Esophagus squamous epithelium (tissue), 4 donors: ENCODE measurements around the gene THRAP3.

Source experiments
- POLR2A ChIP-seq, 4 donors: fragments of 450-650 bp; IDR thresholded peaks; one replicate each; pipeline ENCODE4 v1.6.1; 2017; ENCODE audit warnings: antibody characterized with exemption in 4 of 4, mild to moderate bottlenecking in 4 of 4, moderate library complexity in 3 of 4
- TF ChIP-seq, protein P1 (sequence below), 6 experiments: fragments of 450-650 bp in 4 of 6; fragments of 200-600 bp in 2 of 6; sonication (generic) in 2 of 6; IDR thresholded peaks; one replicate each; pipeline ENCODE4 v1.5.1; 2016 to 2019; ENCODE audit warnings: antibody characterized with exemption in 6 of 6, mild to moderate bottlenecking in 4 of 6, moderate library complexity in 4 of 6

DNA sequence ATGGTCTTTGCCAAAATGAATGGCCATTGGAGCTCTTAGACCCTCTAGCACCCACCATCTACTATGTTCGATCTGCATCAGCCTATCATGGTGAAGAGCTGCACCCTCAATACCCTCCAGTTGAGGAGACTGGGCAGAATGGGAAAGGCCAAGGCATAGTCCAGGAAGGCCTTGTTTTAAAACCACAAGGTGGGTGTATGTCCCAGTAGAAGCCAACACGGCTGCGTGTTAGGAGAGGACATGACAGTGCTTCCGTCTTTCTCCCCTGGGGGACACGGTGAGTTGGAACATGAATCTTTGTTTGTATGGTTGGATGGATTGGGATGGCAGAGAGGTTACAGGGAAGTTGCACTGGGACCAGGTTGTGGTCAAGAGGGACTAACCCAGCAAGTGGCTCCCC lies 63.4 kb downstream of the THRAP3 start:
- TF ChIP-seq, protein P1, sequence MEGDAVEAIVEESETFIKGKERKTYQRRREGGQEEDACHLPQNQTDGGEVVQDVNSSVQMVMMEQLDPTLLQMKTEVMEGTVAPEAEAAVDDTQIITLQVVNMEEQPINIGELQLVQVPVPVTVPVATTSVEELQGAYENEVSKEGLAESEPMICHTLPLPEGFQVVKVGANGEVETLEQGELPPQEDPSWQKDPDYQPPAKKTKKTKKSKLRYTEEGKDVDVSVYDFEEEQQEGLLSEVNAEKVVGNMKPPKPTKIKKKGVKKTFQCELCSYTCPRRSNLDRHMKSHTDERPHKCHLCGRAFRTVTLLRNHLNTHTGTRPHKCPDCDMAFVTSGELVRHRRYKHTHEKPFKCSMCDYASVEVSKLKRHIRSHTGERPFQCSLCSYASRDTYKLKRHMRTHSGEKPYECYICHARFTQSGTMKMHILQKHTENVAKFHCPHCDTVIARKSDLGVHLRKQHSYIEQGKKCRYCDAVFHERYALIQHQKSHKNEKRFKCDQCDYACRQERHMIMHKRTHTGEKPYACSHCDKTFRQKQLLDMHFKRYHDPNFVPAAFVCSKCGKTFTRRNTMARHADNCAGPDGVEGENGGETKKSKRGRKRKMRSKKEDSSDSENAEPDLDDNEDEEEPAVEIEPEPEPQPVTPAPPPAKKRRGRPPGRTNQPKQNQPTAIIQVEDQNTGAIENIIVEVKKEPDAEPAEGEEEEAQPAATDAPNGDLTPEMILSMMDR (IDR thresholded peaks at IDR 0.05): no peak
- no peak for TF ChIP-seq POLR2A (IDR thresholded peaks at IDR 0.05)
